Breast epithelium (tissue), 3 donors: ENCODE measurements around the gene GOLGA6B.
"Not testable (repeated sequence)": the region's sequence is repeated elsewhere in the genome, so short reads cannot be mapped to it uniquely, and the experiment has no call there.

Source experiments
- POLR2AphosphoS5 ChIP-seq, 3 donors: sonication (generic); formaldehyde crosslinking; IDR thresholded peaks; one replicate each; pipeline ENCODE4 v1.6.1; 2017; ENCODE audit warnings: antibody characterized with exemption in 3 of 3
- TF ChIP-seq, protein P1 (sequence below), 3 donors: fragments of 450-650 bp; IDR thresholded peaks; one replicate each; pipeline ENCODE4 v1.5.1; 2016 to 2017; ENCODE audit warnings: antibody characterized with exemption in 3 of 3, mild to moderate bottlenecking in 3 of 3, moderate library complexity in 3 of 3

DNA sequence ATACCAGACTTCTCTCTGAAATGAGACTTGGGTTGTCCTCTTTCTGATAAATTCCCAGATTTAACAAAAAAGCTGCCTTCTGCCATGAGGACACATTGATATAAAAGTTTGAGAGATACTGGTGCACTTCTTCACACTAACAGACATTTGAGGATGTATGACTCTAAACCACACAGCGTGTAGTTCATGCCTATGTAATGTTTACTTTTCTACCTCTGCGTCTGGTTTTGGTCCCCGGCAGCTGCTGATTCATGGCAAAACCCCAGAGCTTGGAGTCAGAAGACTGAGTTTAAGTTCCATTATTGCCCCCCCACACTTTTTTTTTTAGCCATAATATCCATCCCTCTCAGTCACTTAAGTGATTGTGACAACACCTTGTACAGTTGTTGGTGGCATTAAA is 1.5 kb downstream of the GOLGA6B start:
- TF ChIP-seq, protein P1, sequence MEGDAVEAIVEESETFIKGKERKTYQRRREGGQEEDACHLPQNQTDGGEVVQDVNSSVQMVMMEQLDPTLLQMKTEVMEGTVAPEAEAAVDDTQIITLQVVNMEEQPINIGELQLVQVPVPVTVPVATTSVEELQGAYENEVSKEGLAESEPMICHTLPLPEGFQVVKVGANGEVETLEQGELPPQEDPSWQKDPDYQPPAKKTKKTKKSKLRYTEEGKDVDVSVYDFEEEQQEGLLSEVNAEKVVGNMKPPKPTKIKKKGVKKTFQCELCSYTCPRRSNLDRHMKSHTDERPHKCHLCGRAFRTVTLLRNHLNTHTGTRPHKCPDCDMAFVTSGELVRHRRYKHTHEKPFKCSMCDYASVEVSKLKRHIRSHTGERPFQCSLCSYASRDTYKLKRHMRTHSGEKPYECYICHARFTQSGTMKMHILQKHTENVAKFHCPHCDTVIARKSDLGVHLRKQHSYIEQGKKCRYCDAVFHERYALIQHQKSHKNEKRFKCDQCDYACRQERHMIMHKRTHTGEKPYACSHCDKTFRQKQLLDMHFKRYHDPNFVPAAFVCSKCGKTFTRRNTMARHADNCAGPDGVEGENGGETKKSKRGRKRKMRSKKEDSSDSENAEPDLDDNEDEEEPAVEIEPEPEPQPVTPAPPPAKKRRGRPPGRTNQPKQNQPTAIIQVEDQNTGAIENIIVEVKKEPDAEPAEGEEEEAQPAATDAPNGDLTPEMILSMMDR (IDR thresholded peaks at IDR 0.05), result not testable (repeated sequence)
- TF ChIP-seq POLR2AphosphoS5 (IDR thresholded peaks at IDR 0.05), result not testable (repeated sequence)
